Right atrium auricular region (tissue), 2 donors: ENCODE measurements around the gene HSPB2. TPM values are rescaled to one million over a fixed set of nuclear protein-coding genes. Genes with fewer than 3 reads are reported as not detected.
A peak's percentile ranks its signal among the peaks of the same experiment; 100 is the strongest.

Source experiments
- DNase-seq: peaks from one replicate; pipeline ENCODE4 v3.0.0-alpha.2; 2019; ENCODE audit warnings: low spot score
- H3K27ac ChIP-seq, 2 donors: fragments of 200-600 bp; sonication (generic); 1 replicate in 1 of 2; 2 replicates in 1 of 2; pipeline ENCODE4 v1.5.1; 2016 to 2019
- H3K27me3 ChIP-seq, 2 donors: fragments of 200-600 bp; sonication (generic); one replicate each; pipeline versions ENCODE4 v1.5.1 to v1.6.0; 2017 to 2019
- H3K36me3 ChIP-seq: fragments of 200-600 bp; sonication (generic); one replicate; pipeline ENCODE4 v1.5.1; 2016
- H3K4me1 ChIP-seq, 2 donors: fragments of 200-600 bp; sonication (generic); one replicate each; pipeline versions ENCODE4 v1.5.1 to v1.6.0; 2017 to 2019
- H3K4me3 ChIP-seq, 2 donors: fragments of 200-600 bp; sonication (generic); 1 replicate in 1 of 2; 2 replicates in 1 of 2; pipeline ENCODE4 v1.5.1; 2017 to 2019; ENCODE audit warnings: mild to moderate bottlenecking in 1 of 2, moderate library complexity in 1 of 2
- H3K9me3 ChIP-seq, 2 donors: fragments of 200-600 bp; sonication (generic); one replicate each; pipeline ENCODE4 v1.5.1; 2019
- total RNA-seq, 2 donors: library from RNA; depleted of rRNA; stranded (reverse); fragments of >200 nt; gene quantifications; one replicate each; pipeline ENCODE4 v1.1.0, GENCODE V29; 2016
- TF ChIP-seq, protein P1 (sequence below), 2 donors: fragments of 200-600 bp; sonication (generic); IDR thresholded peaks; one replicate each; pipeline ENCODE4 v1.5.1; 2019; ENCODE audit warnings: antibody characterized with exemption in 2 of 2

The HSPB2 gene
- total RNA-seq, 2 donors from 2014 or later: 5.5 to 13.0 TPM

DNA sequence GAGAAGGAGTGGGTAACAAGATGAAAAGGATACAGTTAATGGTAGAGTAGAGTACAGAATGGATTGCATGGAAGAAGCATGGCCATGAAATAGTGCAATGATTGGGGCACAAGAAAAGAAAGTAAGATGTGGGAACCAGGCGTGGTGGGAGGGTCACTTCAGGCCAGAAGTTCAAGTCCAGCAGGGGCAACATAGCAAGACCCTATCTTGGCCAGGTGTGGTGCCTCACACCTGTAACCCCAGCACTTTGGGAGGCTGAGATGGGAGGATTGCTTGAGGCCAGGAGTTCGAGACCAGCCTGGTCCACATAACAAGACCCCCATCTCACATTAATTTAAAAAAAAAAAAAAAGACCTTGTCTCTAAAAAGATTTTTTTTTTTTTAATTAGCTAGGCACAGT, 4.8 kb downstream of the HSPB2 start:
- peaks cover 0 to 38% of the 10 kb centered on the region in 2 donors for H3K4me1 ChIP-seq
- H3K27ac ChIP-seq: peak overlapping the region; percentile 9 to 100
- TF ChIP-seq, protein P1, sequence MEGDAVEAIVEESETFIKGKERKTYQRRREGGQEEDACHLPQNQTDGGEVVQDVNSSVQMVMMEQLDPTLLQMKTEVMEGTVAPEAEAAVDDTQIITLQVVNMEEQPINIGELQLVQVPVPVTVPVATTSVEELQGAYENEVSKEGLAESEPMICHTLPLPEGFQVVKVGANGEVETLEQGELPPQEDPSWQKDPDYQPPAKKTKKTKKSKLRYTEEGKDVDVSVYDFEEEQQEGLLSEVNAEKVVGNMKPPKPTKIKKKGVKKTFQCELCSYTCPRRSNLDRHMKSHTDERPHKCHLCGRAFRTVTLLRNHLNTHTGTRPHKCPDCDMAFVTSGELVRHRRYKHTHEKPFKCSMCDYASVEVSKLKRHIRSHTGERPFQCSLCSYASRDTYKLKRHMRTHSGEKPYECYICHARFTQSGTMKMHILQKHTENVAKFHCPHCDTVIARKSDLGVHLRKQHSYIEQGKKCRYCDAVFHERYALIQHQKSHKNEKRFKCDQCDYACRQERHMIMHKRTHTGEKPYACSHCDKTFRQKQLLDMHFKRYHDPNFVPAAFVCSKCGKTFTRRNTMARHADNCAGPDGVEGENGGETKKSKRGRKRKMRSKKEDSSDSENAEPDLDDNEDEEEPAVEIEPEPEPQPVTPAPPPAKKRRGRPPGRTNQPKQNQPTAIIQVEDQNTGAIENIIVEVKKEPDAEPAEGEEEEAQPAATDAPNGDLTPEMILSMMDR (IDR thresholded peaks at IDR 0.05): no peak
- no peaks in the 10 kb centered on the region for H3K27me3 ChIP-seq
- no peaks in the 10 kb centered on the region for H3K9me3 ChIP-seq
- no peak overlapping the region for H3K4me3 ChIP-seq
- DNase-seq: no peak
- H3K36me3 ChIP-seq: no peaks in the 10 kb centered on the region

DNA sequence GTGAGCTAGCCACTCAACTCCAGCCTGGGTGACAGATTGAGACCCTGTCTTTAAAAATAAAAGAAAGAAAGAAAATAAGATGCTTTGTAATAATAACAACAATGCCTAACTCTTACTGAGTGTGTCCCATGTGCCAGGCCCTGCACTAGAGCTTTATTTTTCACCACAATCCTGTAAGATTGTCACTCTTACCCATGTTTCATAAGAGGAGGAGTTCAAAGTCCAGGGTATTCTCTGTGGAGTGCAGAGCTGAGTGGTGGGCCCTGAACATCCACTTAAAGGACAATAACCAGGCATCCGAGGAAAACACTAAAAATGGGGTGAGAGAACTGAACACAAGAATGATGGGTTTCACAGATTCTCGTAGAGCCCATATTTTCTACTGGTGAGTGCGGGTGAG, 5.3 kb downstream of the HSPB2 start:
- TF ChIP-seq, protein P1 (IDR thresholded peaks at IDR 0.05): no peak
- Histone ChIP-seq H3K4me3 (no peak overlapping the region), H3K36me3 (no peaks in the 10 kb centered on the region), H3K9me3 (no peaks in the 10 kb centered on the region), H3K27me3 (no peaks in the 10 kb centered on the region), H3K27ac (peak overlapping the region; percentile 70 to 75), H3K4me1 (peaks cover 0 to 42% of the 10 kb centered on the region in 2 donors)
- no peak for DNase-seq

DNA sequence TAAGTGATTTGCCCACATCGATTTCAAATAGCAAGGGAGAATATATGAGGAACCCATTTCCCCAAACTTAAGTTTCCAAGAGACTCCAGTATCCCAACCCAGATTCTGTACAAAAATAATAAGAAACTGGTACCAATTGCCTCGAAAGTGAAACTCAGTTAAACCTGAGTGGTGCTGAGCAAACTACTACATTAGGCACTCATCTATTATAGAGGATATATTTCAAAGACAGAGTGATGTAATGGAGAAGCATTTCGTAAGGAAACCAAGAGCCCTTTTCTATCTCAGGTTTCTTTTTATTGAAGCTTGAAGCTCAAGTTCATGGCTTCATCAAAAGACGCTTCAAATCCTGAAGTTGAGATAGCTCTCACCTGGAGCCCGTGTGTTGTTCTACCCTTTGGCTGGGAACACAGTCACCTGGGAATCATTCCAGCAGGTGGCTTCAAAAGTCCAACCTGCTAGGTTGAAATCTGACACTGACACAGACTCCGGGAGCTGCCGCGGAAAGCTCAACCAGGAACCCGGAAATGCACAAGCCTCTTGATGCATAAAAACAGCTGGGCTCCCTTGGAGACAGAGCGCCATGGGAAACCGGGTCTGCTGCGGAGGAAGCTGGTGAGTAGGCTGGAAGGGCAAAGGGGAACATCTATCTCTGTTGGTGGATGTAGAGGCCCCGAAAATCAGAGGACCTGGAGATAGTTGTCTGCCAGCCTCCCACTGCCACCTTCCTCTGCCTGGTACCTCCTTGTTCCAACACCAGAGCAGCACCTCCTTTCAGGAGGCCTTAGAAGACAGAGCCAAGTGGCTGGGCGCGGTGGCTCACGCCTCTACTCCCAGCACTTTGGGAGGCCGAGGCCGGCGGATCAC, 6.1 kb downstream of the HSPB2 start, which contains the start of gene C11orf52:
Gene C11orf52 (plus strand): TSS at position 524 of the 867 bp plus-strand sequence. CDS start 60 bp downstream, at position 584.
- Histone ChIP-seq H3K27ac (peak within 1 kb of the TSS; percentile 70 to 75), H3K27me3 (no peaks in the 10 kb centered on the region), H3K9me3 (no peaks in the 10 kb centered on the region), H3K4me3 (peak within 1 kb of the TSS in 1 of 2 donors; percentile 14), H3K4me1 (peaks cover 0 to 49% of the 10 kb centered on the region in 2 donors), H3K36me3 (no peaks in the 10 kb centered on the region)
- TF ChIP-seq, protein P1 (IDR thresholded peaks at IDR 0.05): no peak
- no peak for DNase-seq

DNA sequence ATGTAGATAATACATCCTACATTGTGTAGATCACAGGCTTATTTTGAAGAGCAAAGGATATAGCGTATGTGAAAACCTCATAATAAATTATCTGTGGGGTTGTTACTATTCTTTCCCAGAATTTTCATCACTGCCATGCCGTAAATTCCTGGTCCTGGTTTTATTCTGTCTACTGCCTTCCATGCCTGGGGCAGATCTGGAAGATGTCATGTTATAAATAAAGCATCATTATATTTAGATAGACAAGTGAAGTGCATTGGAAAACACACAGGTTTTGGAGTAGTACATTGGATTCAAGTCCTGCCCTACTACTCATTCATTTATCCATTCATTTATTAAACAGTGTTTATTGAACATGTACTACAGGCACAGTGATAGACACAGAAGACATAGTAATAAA, 8.4 kb downstream of the HSPB2 start:
- Histone ChIP-seq H3K9me3 (no peaks in the 10 kb centered on the region), H3K27ac (peak overlapping the region in 1 of 2 donors; percentile 11), H3K36me3 (no peaks in the 10 kb centered on the region), H3K27me3 (no peaks in the 10 kb centered on the region), H3K4me1 (peaks cover 0 to 61% of the 10 kb centered on the region in 2 donors), H3K4me3 (no peak overlapping the region)
- DNase-seq: no peak
- TF ChIP-seq, protein P1 (IDR thresholded peaks at IDR 0.05): no peak

DNA sequence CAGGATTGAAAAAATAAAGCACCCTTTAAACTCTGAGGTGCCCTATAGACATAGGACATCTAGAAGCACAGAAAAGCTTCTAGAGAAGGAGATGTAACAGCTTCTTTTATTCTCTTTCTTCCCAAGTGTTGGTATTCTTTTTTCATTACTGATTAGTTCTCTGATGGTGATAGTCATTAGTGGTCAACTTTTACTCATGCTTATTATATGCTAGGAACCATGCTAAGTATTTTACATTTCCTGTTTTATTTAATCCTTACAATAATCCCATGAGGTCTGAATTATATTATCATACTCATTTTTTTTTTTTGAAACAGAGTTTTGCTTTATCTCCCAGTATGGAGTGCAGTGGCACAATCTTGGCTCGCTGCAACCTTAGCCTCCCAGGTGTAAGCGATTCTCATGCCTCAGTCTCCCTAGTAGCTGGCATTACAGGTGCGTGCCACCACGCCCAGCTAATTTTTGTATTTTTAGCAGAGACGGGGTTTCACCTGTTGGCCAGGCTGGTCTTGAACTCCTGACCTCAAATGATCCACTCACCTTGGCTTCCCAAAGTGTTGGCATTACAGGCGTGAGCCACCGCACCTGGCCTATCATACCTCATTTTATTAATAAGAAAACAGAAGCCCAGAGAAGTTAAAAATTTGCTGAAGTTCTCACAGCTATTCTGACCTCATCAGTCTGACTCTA, 9.2 kb downstream of the HSPB2 start:
- H3K27ac ChIP-seq: peak overlapping the region; percentile 1 to 98

More for the DNA sequence above, 9.2 kb downstream of the HSPB2 start:
- TF ChIP-seq, protein P1 (IDR thresholded peaks at IDR 0.05): no peak
- Histone ChIP-seq H3K36me3 (no peaks in the 10 kb centered on the region), H3K27me3 (no peaks in the 10 kb centered on the region), H3K4me3 (no peak overlapping the region), H3K4me1 (peaks cover 0 to 68% of the 10 kb centered on the region in 2 donors), H3K9me3 (no peaks in the 10 kb centered on the region)
- no peak for DNase-seq
